Neural crest cell (in vitro differentiated cells): ENCODE measurements around the gene FOXE1. TPM values are rescaled to one million over a fixed set of nuclear protein-coding genes. Genes with fewer than 3 reads are reported as not detected.

Source experiments
- DNase-seq: peaks from one replicate; pipeline ENCODE4 v3.0.0; 2021; ENCODE audit warnings: low read depth, mixed read lengths, low spot score
- H3K27ac Mint-ChIP-seq: one replicate; pipeline ENCODE4 v1.8.0; 2021; ENCODE audit warnings: mild to moderate bottlenecking, mixed read lengths; ENCODE audit not compliant: unreplicated experiment
- H3K27me3 Mint-ChIP-seq: 2 replicates; pipeline ENCODE4 v1.8.0; 2021; ENCODE audit warnings: low read depth, mild to moderate bottlenecking, mixed read lengths
- H3K36me3 Mint-ChIP-seq: 2 replicates; pipeline ENCODE4 v1.8.0; 2021; ENCODE audit warnings: low read depth, mild to moderate bottlenecking, mixed read lengths
- H3K4me1 Mint-ChIP-seq: 2 replicates; pipeline ENCODE4 v1.8.0; 2021; ENCODE audit warnings: mixed read lengths
- H3K4me3 Mint-ChIP-seq: one replicate; pipeline ENCODE4 v1.8.0; 2021; ENCODE audit warnings: mild to moderate bottlenecking, mixed read lengths
- H3K9me3 Mint-ChIP-seq: 2 replicates; pipeline ENCODE4 v1.8.0; 2021; ENCODE audit warnings: mixed read lengths
- CTCF ChIP-seq: fragments of 200-600 bp; sonication (generic); conservative IDR thresholded peaks from 2 replicates; pipeline ENCODE4 v1.5.0; 2021; ENCODE audit warnings: antibody characterized with exemption, mild to moderate bottlenecking
- total RNA-seq: library from RNA; stranded (reverse); gene quantifications from 2 replicates; pipeline ENCODE4 v1.2.1, GENCODE V29; 2021

Gene FOXE1
- total RNA-seq, 1 donor from 2014 or later: not detected

GRCh38 chr9:97842960-97843359, 10.1 kb upstream of the FOXE1 start:
- Mint-ChIP-seq H3K36me3 (no peaks in the 10 kb centered on the region), H3K9me3 (no peaks in the 10 kb centered on the region), H3K27ac (no peak overlapping the region), H3K27me3 (peaks cover 89% of the 10 kb centered on the region), H3K4me1 (no peaks in the 10 kb centered on the region), H3K4me3 (no peak overlapping the region)
- TF ChIP-seq CTCF: no peak
- DNase-seq: no peak

GRCh38 chr9:97845130-97845529, 7.9 kb upstream of the FOXE1 start:
- H3K9me3 Mint-ChIP-seq: no peaks in the 10 kb centered on the region
- H3K27ac Mint-ChIP-seq: no peak overlapping the region
- DNase-seq: no peak
- H3K4me3 Mint-ChIP-seq: no peak overlapping the region
- peaks cover 96% of the 10 kb centered on the region for H3K27me3 Mint-ChIP-seq
- no peaks in the 10 kb centered on the region for H3K36me3 Mint-ChIP-seq
- TF ChIP-seq CTCF: no peak
- H3K4me1 Mint-ChIP-seq: no peaks in the 10 kb centered on the region

- no peaks in the 10 kb centered on the region for H3K4me1 Mint-ChIP-seq
- peaks cover 96% of the 10 kb centered on the region for H3K27me3 Mint-ChIP-seq
- no peak for DNase-seq
- no peaks in the 10 kb centered on the region for H3K36me3 Mint-ChIP-seq
- no peaks in the 10 kb centered on the region for H3K9me3 Mint-ChIP-seq
- no peak overlapping the region for H3K27ac Mint-ChIP-seq
- no peak overlapping the region for H3K4me3 Mint-ChIP-seq
- no peak for TF ChIP-seq CTCF
Measured at GRCh38 chr9:97845763-97846162, 7.3 kb upstream of the FOXE1 start.

- no peaks in the 10 kb centered on the region for H3K36me3 Mint-ChIP-seq
- no peaks in the 10 kb centered on the region for H3K9me3 Mint-ChIP-seq
- DNase-seq: no peak
- H3K4me1 Mint-ChIP-seq: no peaks in the 10 kb centered on the region
- no peak overlapping the region for H3K27ac Mint-ChIP-seq
- peaks cover 96% of the 10 kb centered on the region for H3K27me3 Mint-ChIP-seq
- TF ChIP-seq CTCF: no peak
- no peak overlapping the region for H3K4me3 Mint-ChIP-seq
Measured at GRCh38 chr9:97846347-97846746, 6.7 kb upstream of the FOXE1 start.

GRCh38 chr9:97847474-97848214, 5.4 kb upstream of the FOXE1 start:
- Mint-ChIP-seq H3K36me3 (no peaks in the 10 kb centered on the region), H3K4me1 (no peaks in the 10 kb centered on the region), H3K4me3 (no peak overlapping the region), H3K27ac (no peak overlapping the region), H3K27me3 (peaks cover 98% of the 10 kb centered on the region), H3K9me3 (no peaks in the 10 kb centered on the region)
- TF ChIP-seq CTCF: no peak
- DNase-seq: no peak

- no peaks in the 10 kb centered on the region for H3K9me3 Mint-ChIP-seq
- TF ChIP-seq CTCF: peak; percentile 49
- peaks cover 96% of the 10 kb centered on the region for H3K27me3 Mint-ChIP-seq
- no peak for DNase-seq
- H3K27ac Mint-ChIP-seq: no peak overlapping the region
- H3K36me3 Mint-ChIP-seq: no peaks in the 10 kb centered on the region
- no peak overlapping the region for H3K4me3 Mint-ChIP-seq
- H3K4me1 Mint-ChIP-seq: no peaks in the 10 kb centered on the region
Measured at GRCh38 chr9:97848215-97848479, 4.9 kb upstream of the FOXE1 start.
